GM12878 (cell line): ENCODE data around the gene UST. TPM values are rescaled to one million over a fixed set of nuclear protein-coding genes. Genes with fewer than 3 reads are reported as not detected.
A peak's percentile ranks its signal among the peaks of the same experiment; 100 is the strongest.

Source experiments
- ATF2 ChIP-seq: IDR thresholded peaks from 2 replicates; pipeline ENCODE4 v1.6.1; 2012; ENCODE audit warnings: low read length, inconsistent platforms
- BMI1 ChIP-seq: fragments of 450-650 bp; IDR thresholded peaks from 2 replicates; pipeline ENCODE4 v1.6.1; 2016; ENCODE audit warnings: mild to moderate bottlenecking, moderate library complexity, borderline replicate concordance
- FOXK2 ChIP-seq: fragments of 450-650 bp; IDR thresholded peaks from 2 replicates; pipeline ENCODE4 v1.6.1; 2017; ENCODE audit warnings: mild to moderate bottlenecking, moderate library complexity
- GABPA ChIP-seq: IDR thresholded peaks from 2 replicates; pipeline ENCODE4 v1.6.1; 2014; ENCODE audit warnings: antibody characterized with exemption, low read depth, mild to moderate bottlenecking, inconsistent platforms
- GATAD2B ChIP-seq: fragments of 450-650 bp; conservative IDR thresholded peaks from 2 replicates; pipeline ENCODE4 v1.6.1; 2017; ENCODE audit warnings: low read depth, mild to moderate bottlenecking, moderate library complexity
- HDAC2 ChIP-seq: fragments of 200-600 bp; sonication (generic); IDR thresholded peaks from 2 replicates; pipeline ENCODE4 v1.6.1; 2017
- JUNB ChIP-seq: IDR thresholded peaks from 2 replicates; pipeline ENCODE4 v1.6.1; 2016; ENCODE audit warnings: antibody characterized with exemption, mild to moderate bottlenecking
- MTA3 ChIP-seq: IDR thresholded peaks from 2 replicates; pipeline ENCODE4 v1.6.1; 2012; ENCODE audit warnings: low read length, inconsistent platforms, borderline replicate concordance
- NFYA ChIP-seq: IDR thresholded peaks from 2 replicates; pipeline ENCODE4 v1.6.1; 2011; ENCODE audit warnings: low read depth, mild to moderate bottlenecking, low read length, improper control_type of control experiment, borderline replicate concordance
- PRDM15 ChIP-seq: fragments of 450-650 bp; formaldehyde crosslinking; IDR thresholded peaks from 2 replicates; pipeline ENCODE4 v1.4.0; 2020; ENCODE audit warnings: mild to moderate bottlenecking, moderate library complexity
- RCOR1 ChIP-seq: conservative IDR thresholded peaks from 2 replicates; pipeline ENCODE4 v1.6.1; 2012; ENCODE audit warnings: low read depth, low read length, improper control_type of control experiment
- RELB ChIP-seq: fragments of 450-650 bp; IDR thresholded peaks from 2 replicates; pipeline ENCODE4 v1.6.1; 2017; ENCODE audit warnings: low read depth, mild to moderate bottlenecking, moderate library complexity
- RUNX3 ChIP-seq: IDR thresholded peaks from 2 replicates; pipeline ENCODE4 v1.6.1; 2012; ENCODE audit warnings: low read length, inconsistent platforms
- TAF1 ChIP-seq: IDR thresholded peaks from 2 replicates; pipeline ENCODE4 v1.6.1; 2011; ENCODE audit warnings: mild to moderate bottlenecking, low read depth, low read length, borderline replicate concordance
- ZBTB11 ChIP-seq: fragments of 450-650 bp; formaldehyde crosslinking; IDR thresholded peaks from 2 replicates; pipeline ENCODE4 v1.5.0; 2022; ENCODE audit warnings: mild to moderate bottlenecking, missing genetic modification characterization
- ZNF592 ChIP-seq: fragments of 450-650 bp; IDR thresholded peaks from 2 replicates; pipeline ENCODE4 v1.6.1; 2017; ENCODE audit warnings: mild to moderate bottlenecking, moderate library complexity
- polyA plus RNA-seq, 11 experiments: library from polyadenylated mRNA; depleted of rRNA in 4 of 11; unstranded in 6 of 11; stranded (reverse) in 5 of 11; fragments of >200 nt; fragmentation: Nextera tagmentation in 4 of 11; fragmentation: Illumina TruSeq in 1 of 11; extraction: Ambion mirVana in 4 of 11; extraction: Trizol in 1 of 11; gene quantifications; 1 replicate in 1 of 11; 2 replicates in 10 of 11; pipeline versions ENCODE4 v1.2.1 to v1.2.3, GENCODE V29; 2011 to 2016; ENCODE audit warnings: inconsistent platforms in 2 of 11, missing spikeins in 2 of 11, low read depth in 1 of 11
- total RNA-seq, 4 experiments: library from RNA; depleted of rRNA in 3 of 4; stranded (reverse); fragments of >200 nt in 3 of 4; fragmentation: Illumina TruSeq in 1 of 4; extraction: Trizol in 1 of 4; gene quantifications; 2 replicates each; pipeline versions ENCODE4 v1.2.1 to v1.2.3, GENCODE V29; 2013 to 2021

Gene UST
- total and polyA plus RNA-seq, 10 of the 15 experiments (the other 5 are each of a cell fraction or from before 2014, with no cell fraction given) = 0.74 to 43.3 (median 2.2) TPM

GRCh38 chr6:149060300-149060984, 313.6 kb downstream of the UST start (continued):
- TF ChIP-seq ZNF592 (peak; percentile 74; the same call in 1 of the 2 replicates), PRDM15 (CRISPR knock-in tag) (no peak), ATF2 (no peak), TAF1 (no peak), FOXK2 (no peak), RUNX3 (no peak), RCOR1 (no peak), BMI1 (no peak), HDAC2 (no peak), RELB (peak; percentile 80), NFYA (no peak), GABPA (no peak), GATAD2B (peak; percentile 99), ZBTB11 (no peak), MTA3 (no peak), JUNB (no peak)
